ENCODE measurements around the gene ITGAE. TPM values are rescaled to one million over a fixed set of nuclear protein-coding genes. Genes with fewer than 3 reads are reported as not detected.
"Not testable (repeated sequence)": the region's sequence is repeated elsewhere in the genome, so short reads cannot be mapped to it uniquely, and the experiment has no call there.

ITGAE gene
- total RNA-seq, 4 donors from 2014 or later, result 17.0 to 30.7 (median 22.2) TPM

DNA sequence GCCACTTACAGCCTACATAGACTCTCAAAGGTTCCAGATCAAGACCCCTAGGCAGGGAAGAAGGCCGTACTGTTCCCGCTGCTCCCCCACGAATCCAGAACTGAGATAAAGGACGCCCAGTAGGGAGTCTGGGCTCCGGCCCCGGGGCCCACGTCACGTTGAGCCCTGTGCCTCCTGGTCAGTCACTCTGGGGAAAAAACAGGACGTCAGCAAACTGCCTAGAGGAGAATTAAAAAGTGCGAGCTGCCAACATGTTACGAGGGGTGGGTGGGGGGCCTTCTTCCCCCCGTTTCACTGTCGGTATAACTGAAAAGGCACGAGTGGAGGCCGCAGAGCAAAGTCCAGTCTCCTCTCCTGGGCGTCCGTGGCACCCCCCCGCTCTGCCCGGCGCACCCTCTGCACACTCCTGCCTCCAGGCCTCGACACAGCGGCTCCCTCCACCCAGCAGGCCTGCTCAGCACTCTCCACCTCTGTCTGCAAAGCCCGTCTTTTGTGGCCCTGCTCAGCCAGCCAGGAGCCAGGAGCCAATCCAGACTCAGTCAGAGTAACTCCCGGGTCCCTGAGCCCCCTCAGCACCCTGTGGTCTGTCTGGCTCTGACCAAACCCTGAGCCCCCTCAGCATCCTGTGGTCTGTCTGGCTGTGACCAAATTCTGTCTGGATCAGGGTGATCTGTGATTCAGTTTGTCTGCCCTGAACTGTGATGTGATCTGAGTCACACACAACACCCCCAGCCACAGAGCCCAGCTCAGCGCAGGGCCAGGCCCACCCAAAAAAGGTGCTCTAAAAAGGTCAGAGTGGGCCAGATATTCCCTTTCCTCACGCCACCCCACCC is 6.2 kb downstream of the ITGAE start:
- no peak for DNase-seq (ENCODE audit: low spot score)
- no peak for ATAC-seq (ENCODE audit: low FRiP score)
- TF ChIP-seq, protein P1, sequence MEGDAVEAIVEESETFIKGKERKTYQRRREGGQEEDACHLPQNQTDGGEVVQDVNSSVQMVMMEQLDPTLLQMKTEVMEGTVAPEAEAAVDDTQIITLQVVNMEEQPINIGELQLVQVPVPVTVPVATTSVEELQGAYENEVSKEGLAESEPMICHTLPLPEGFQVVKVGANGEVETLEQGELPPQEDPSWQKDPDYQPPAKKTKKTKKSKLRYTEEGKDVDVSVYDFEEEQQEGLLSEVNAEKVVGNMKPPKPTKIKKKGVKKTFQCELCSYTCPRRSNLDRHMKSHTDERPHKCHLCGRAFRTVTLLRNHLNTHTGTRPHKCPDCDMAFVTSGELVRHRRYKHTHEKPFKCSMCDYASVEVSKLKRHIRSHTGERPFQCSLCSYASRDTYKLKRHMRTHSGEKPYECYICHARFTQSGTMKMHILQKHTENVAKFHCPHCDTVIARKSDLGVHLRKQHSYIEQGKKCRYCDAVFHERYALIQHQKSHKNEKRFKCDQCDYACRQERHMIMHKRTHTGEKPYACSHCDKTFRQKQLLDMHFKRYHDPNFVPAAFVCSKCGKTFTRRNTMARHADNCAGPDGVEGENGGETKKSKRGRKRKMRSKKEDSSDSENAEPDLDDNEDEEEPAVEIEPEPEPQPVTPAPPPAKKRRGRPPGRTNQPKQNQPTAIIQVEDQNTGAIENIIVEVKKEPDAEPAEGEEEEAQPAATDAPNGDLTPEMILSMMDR (IDR thresholded peaks at IDR 0.05), result no peak

DNA sequence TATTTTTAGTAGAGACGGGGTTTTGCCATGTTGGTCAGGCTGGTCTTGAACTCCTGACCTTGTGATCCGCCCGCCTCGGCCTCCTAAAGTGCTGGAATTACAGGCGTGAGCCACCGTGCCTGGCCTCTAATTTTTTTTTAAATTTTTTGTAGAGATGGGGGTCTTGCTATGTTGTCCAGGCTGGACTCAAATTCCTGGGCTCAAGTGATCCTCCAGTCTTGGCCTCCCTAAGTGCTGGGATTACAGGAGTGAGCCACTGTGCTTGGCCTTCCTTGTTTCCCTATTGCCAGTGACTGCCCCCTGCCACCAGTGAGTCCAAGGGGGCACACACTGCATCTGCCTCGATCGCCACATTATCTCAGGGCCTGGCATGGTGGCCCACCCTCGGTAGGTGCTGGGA is 6.8 kb downstream of the ITGAE start:
- not testable (repeated sequence) for DNase-seq (ENCODE audit: low spot score); ATAC-seq (ENCODE audit: low FRiP score)

DNA sequence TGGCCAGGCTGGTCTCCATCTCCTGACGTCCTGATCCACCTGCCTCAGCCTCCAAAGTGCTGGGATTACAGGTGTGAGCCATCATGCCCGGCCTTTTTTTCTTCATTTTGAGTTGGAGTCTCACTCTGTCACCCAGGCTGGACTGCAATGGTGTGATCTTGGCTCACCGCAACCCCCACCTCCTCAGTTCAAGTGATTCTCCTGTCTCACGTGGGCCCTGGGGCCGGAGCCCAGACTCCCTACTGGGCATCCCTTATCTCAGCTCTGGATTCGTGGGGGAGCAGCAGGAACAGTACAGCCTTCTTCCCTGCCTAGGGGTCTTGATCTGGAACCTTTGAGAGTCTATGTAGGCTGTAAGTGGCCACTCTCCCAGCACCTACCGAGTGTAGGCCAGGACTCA is 7.7 kb downstream of the ITGAE start:
- not testable (repeated sequence) for ATAC-seq (ENCODE audit: low FRiP score); DNase-seq (ENCODE audit: low spot score)

DNA sequence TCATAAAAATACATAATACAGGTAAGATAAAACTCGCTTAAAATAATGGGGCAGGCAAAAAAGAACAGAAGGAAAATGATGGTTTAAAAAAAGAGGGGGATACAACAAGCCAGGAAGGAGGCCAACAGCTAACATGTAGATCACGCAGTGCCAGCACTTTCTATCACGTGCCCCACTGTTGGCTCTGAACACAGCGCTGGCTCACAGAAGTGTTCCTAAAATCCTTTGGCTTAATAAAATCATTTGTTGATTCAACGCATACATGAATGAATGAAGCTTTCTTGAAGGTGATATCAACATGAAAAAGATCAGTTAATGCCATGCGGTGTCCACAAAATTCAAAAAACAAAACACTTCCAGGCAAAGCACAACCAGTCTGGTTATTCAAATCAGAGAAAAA is 8.5 kb downstream of the ITGAE start:
- no peak for DNase-seq (ENCODE audit: low spot score)
- TF ChIP-seq, protein P1 (IDR thresholded peaks at IDR 0.05), result no peak

DNA sequence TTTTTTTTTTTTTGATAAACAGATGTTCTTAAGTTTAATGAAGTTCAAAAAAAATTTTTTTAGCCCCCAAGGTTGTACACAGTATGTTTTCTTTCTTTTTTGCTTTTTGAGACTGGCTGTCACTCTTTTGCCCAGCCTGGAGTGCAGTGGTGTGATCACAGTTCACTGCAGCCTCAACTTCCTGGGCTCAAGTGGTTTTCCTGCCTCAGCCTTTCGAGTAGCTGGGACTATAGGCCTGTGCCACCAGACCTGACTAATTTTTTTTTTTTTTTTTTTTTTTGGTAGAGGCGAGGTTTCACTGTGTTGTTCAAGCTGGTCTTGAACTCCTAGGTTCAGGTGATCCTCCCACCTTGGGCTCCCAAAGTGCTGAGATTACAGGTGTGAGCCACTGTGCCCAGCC is 12.8 kb downstream of the ITGAE start:
- DNase-seq (ENCODE audit: low spot score) (no peak), ATAC-seq (ENCODE audit: low FRiP score) (no peak)
- TF ChIP-seq, protein P1 (IDR thresholded peaks at IDR 0.05), result no peak

More for the DNA sequence above, 8.5 kb downstream of the ITGAE start:
- ATAC-seq (ENCODE audit: low FRiP score), result no peak

DNA sequence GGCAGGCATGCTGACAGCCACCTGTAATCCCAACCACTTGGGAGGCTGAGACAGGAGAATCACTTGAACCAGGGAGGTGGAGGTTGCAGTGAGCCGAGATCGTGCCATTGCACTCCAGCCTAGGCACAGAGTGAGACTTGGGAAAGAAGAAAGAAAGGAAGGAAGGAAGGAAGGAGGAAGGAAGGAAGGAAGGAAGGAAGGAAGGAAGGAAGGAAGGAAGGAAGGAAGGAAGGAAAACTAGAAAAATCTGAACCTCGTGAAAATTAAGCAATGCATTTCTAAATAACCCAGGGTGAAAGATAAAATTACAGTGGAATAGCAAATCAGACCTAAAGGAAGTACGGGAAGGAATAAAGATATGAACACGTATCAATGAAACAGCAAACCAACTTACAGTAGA is 15.7 kb downstream of the ITGAE start:
- DNase-seq (ENCODE audit: low spot score); ATAC-seq (ENCODE audit: low FRiP score): not testable (repeated sequence)

DNA sequence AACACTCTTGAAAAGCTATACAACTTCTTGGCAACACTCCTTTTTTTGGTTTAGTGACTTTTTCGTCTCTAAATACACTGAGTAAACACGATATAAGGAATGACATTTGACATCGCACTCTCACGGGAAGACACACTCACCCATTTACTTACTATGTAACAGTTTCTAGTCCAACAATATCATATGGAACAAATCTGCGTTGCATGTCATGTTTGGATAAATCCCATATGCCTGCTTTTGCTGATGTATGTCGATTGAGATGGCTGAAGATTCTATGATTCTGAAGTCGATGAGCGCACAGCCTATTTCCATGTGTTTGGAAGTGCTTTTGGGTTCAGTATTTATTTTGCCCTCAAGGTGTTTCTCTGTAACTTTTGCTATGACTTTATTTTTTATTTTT is 18.2 kb downstream of the ITGAE start:
- TF ChIP-seq, protein P1 (IDR thresholded peaks at IDR 0.05), result no peak
- no peak for ATAC-seq (ENCODE audit: low FRiP score)

DNA sequence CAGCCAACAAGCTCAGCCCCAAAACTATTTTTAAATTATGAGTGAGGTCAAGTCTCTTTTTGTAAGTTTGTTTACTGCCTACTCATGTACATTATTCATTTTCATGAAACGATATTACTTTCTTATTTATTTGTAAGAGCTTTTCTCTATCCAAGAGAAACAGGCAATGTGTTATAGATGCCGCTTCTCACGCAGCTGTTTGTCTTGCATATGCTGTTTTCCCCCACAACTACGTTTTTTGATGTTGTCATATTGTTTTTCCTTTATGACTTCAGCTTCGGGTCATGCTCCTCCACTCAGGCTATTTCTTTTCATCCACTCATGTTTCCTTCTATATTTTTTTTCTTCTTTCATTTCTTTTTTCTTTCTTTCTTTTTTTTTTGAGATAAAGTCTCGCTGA is 20.0 kb downstream of the ITGAE start:
- DNase-seq (ENCODE audit: low spot score) (no peak), ATAC-seq (ENCODE audit: low FRiP score) (no peak)
- TF ChIP-seq, protein P1 (IDR thresholded peaks at IDR 0.05), result no peak

More for the DNA sequence above, 18.2 kb downstream of the ITGAE start:
- no peak for DNase-seq (ENCODE audit: low spot score)

Measured in omental fat pad (tissue), 4 donors.